ENCODE data around the gene COQ6. TPM values are rescaled to one million over a fixed set of nuclear protein-coding genes. Genes with fewer than 3 reads are reported as not detected.
"Not testable (repeated sequence)": the region's sequence is repeated elsewhere in the genome, so short reads cannot be mapped to it uniquely, and the experiment has no call there.

COQ6 gene
- total and polyA plus RNA-seq, 3 experiments from 2014 or later = 18.5 to 22.1 (median 20.9) TPM

GRCh38 chr14:73988065-73988464, 38.0 kb downstream of the COQ6 start:
- H3K27ac ChIP-seq (ENCODE audit: low read depth, low read length) = no peak overlapping the region
- H3K27me3 ChIP-seq (ENCODE audit: insufficient read depth, low read length, poor library complexity, severe bottlenecking) = no peaks in the 10 kb centered on the region
- no peaks in the 10 kb centered on the region for H3K36me3 ChIP-seq (ENCODE audit: insufficient read depth, low read length)
- CTCF ChIA-PET = interaction anchor here (0.8 kb wide), 1 partner anchor 49 kb away, joined by 4 read pairs; no protein-coding TSS in a partner anchor
- H3K27me3 Mint-ChIP-seq = no peaks in the 10 kb centered on the region
- H3K9me3 ChIP-seq (ENCODE audit: low read length) = no peaks in the 10 kb centered on the region
- no peak for DNase-seq
- no peak overlapping the region for H3K4me3 Mint-ChIP-seq
- POLR2A ChIA-PET = no interaction called here
- H3K4me3 ChIP-seq (ENCODE audit: low read length) = no peak overlapping the region
- H3K4me1 Mint-ChIP-seq = no peaks in the 10 kb centered on the region
- peaks cover 9 to 35% (median 21%) of the 10 kb centered on the region in 3 donors for H3K36me3 Mint-ChIP-seq
- peak overlapping the region in 2 of 8 donors; percentile 6 to 50 for H3K27ac Mint-ChIP-seq
- no peaks in the 10 kb centered on the region for H3K4me1 ChIP-seq (ENCODE audit: insufficient read depth, low read length)
- no peaks in the 10 kb centered on the region for H3K9me3 Mint-ChIP-seq

- H3K9me3 ChIP-seq (ENCODE audit: low read length); H3K27me3 ChIP-seq (ENCODE audit: insufficient read depth, low read length, poor library complexity, severe bottlenecking); H3K4me3 ChIP-seq (ENCODE audit: low read length); H3K4me1 Mint-ChIP-seq; H3K27me3 Mint-ChIP-seq; DNase-seq; H3K4me1 ChIP-seq (ENCODE audit: insufficient read depth, low read length); H3K27ac ChIP-seq (ENCODE audit: low read depth, low read length); H3K9me3 Mint-ChIP-seq; H3K36me3 ChIP-seq (ENCODE audit: insufficient read depth, low read length); H3K4me3 Mint-ChIP-seq; H3K27ac Mint-ChIP-seq; POLR2A ChIA-PET; CTCF ChIA-PET: not testable (repeated sequence)
- H3K36me3 Mint-ChIP-seq = peaks cover 9 to 34% (median 21%) of the 10 kb centered on the region in 3 donors
These were observed 38.6 kb downstream of the COQ6 start for GRCh38 chr14:73988656-73989055.

- Histone ChIP-seq H3K27me3 (ENCODE audit: insufficient read depth, low read length, poor library complexity, severe bottlenecking) (no peaks in the 10 kb centered on the region), H3K4me3 (ENCODE audit: low read length) (no peak overlapping the region), H3K4me1 (ENCODE audit: insufficient read depth, low read length) (no peaks in the 10 kb centered on the region), H3K36me3 (ENCODE audit: insufficient read depth, low read length) (no peaks in the 10 kb centered on the region), H3K27ac (ENCODE audit: low read depth, low read length) (no peak overlapping the region), H3K9me3 (ENCODE audit: low read length) (no peaks in the 10 kb centered on the region)
- Mint-ChIP-seq H3K27me3 (no peaks in the 10 kb centered on the region), H3K9me3 (no peaks in the 10 kb centered on the region), H3K36me3 (peaks cover 3 to 30% (median 20%) of the 10 kb centered on the region in 3 donors), H3K4me1 (peaks cover 0 to 5% (median 0%) of the 10 kb centered on the region in 3 donors), H3K27ac (no peak overlapping the region), H3K4me3 (no peak overlapping the region)
- no peak for DNase-seq
- ChIA-PET POLR2A (interaction anchor here (0.6 kb wide), 1 partner anchor 14 kb away, joined by 5 read pairs; no protein-coding TSS in a partner anchor), CTCF (interaction anchor here (0.8 kb wide), 1 partner anchor 8 kb away, joined by 3 read pairs; no protein-coding TSS in a partner anchor)
These were observed 41.0 kb downstream of the COQ6 start for GRCh38 chr14:73991092-73991491.

DNA sequence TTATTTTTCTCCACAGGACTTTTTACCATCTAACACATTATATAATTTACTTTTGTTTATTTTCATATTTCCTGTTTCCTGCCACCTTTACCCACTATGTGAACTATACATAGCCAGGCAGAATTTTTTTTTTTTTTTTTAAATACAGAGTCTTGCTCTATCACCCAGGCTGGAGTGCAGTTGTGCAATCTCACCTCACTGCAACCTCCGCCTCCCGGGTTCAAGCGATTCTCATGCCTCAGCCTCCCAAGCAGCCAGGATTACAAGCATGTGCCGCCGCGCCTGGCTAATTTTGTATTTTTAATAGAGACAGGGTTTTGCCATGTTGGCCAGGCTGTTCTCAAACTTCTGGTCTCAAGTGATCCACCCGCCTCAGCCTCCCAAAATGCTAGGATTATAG, 44.8 kb downstream of the COQ6 start:
- H3K4me1 Mint-ChIP-seq; POLR2A ChIA-PET; H3K27ac ChIP-seq (ENCODE audit: low read depth, low read length); H3K4me1 ChIP-seq (ENCODE audit: insufficient read depth, low read length); H3K27me3 ChIP-seq (ENCODE audit: insufficient read depth, low read length, poor library complexity, severe bottlenecking); H3K4me3 Mint-ChIP-seq; DNase-seq; H3K4me3 ChIP-seq (ENCODE audit: low read length); H3K9me3 ChIP-seq (ENCODE audit: low read length); H3K27me3 Mint-ChIP-seq; CTCF ChIA-PET; H3K36me3 ChIP-seq (ENCODE audit: insufficient read depth, low read length); H3K9me3 Mint-ChIP-seq: not testable (repeated sequence)
- Mint-ChIP-seq H3K36me3 (peaks cover 0 to 33% (median 15%) of the 10 kb centered on the region in 3 donors), H3K27ac (peak overlapping the region in 2 of 8 donors; percentile 6 to 33)

- CTCF ChIA-PET = interaction anchor here (1.4 kb wide), 1 partner anchor 16 kb away, joined by 3 read pairs; no protein-coding TSS in a partner anchor
These were observed 45.9 kb downstream of the COQ6 start for GRCh38 chr14:73995977-73996378.

DNA sequence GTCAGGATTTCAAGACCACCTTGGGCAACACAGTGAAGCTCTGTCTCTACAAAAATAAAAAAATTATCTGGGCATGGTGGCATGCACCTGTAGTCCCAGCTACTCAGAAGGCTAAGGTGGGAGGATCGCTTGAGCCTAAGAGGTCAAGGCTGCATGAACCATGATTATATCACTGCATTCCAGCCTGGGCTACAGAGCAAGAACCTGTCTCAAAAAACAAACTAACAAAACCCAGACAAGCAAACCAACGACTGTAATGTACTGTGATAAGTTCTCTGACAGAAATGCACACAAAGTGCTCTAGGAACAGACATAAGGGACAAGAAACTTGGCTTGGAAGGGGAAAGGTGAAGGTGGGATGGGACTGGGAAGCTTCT, 46.6 kb downstream of the COQ6 start:
- H3K4me1 ChIP-seq (ENCODE audit: insufficient read depth, low read length) = no peaks in the 10 kb centered on the region
- no peak overlapping the region for H3K27ac ChIP-seq (ENCODE audit: low read depth, low read length)
- peaks cover 0 to 32% (median 15%) of the 10 kb centered on the region in 3 donors for H3K36me3 Mint-ChIP-seq
- H3K27ac Mint-ChIP-seq = peak overlapping the region in 2 of 8 donors; percentile 23 to 63
- H3K27me3 ChIP-seq (ENCODE audit: insufficient read depth, low read length, poor library complexity, severe bottlenecking) = no peaks in the 10 kb centered on the region
- no peak overlapping the region for H3K4me3 Mint-ChIP-seq
- no peaks in the 10 kb centered on the region for H3K36me3 ChIP-seq (ENCODE audit: insufficient read depth, low read length)
- peaks cover 0 to 5% (median 0%) of the 10 kb centered on the region in 3 donors for H3K4me1 Mint-ChIP-seq
- H3K27me3 Mint-ChIP-seq = no peaks in the 10 kb centered on the region
- H3K4me3 ChIP-seq (ENCODE audit: low read length) = no peak overlapping the region
- DNase-seq = no peak
- POLR2A ChIA-PET = no interaction called here
- H3K9me3 ChIP-seq (ENCODE audit: low read length) = no peaks in the 10 kb centered on the region
- no peaks in the 10 kb centered on the region for H3K9me3 Mint-ChIP-seq
- CTCF ChIA-PET = interaction anchor here (1.4 kb wide), 1 partner anchor 15 kb away, joined by 3 read pairs; no protein-coding TSS in a partner anchor

More at GRCh38 chr14:73995977-73996378, 45.9 kb downstream of the COQ6 start:
- H3K4me3 Mint-ChIP-seq = no peak overlapping the region
- H3K27me3 Mint-ChIP-seq = no peaks in the 10 kb centered on the region
- no peak for DNase-seq
- POLR2A ChIA-PET = no interaction called here
- no peaks in the 10 kb centered on the region for H3K4me1 ChIP-seq (ENCODE audit: insufficient read depth, low read length)
- peaks cover 0 to 34% (median 16%) of the 10 kb centered on the region in 3 donors for H3K36me3 Mint-ChIP-seq
- no peak overlapping the region for H3K4me3 ChIP-seq (ENCODE audit: low read length)
- H3K9me3 Mint-ChIP-seq = no peaks in the 10 kb centered on the region
- no peaks in the 10 kb centered on the region for H3K27me3 ChIP-seq (ENCODE audit: insufficient read depth, low read length, poor library complexity, severe bottlenecking)
- peaks cover 0 to 5% (median 0%) of the 10 kb centered on the region in 3 donors for H3K4me1 Mint-ChIP-seq
- H3K36me3 ChIP-seq (ENCODE audit: insufficient read depth, low read length) = no peaks in the 10 kb centered on the region
- no peak overlapping the region for H3K27ac Mint-ChIP-seq
- no peak overlapping the region for H3K27ac ChIP-seq (ENCODE audit: low read depth, low read length)
- H3K9me3 ChIP-seq (ENCODE audit: low read length) = no peaks in the 10 kb centered on the region

- Histone ChIP-seq H3K4me3 (ENCODE audit: low read length) (no peak overlapping the region), H3K9me3 (ENCODE audit: low read length) (no peaks in the 10 kb centered on the region), H3K27me3 (ENCODE audit: insufficient read depth, low read length, poor library complexity, severe bottlenecking) (no peaks in the 10 kb centered on the region), H3K36me3 (ENCODE audit: insufficient read depth, low read length) (no peaks in the 10 kb centered on the region), H3K4me1 (ENCODE audit: insufficient read depth, low read length) (no peaks in the 10 kb centered on the region), H3K27ac (ENCODE audit: low read depth, low read length) (no peak overlapping the region)
- CTCF ChIA-PET = interaction anchor here (1.4 kb wide), 1 partner anchor 15 kb away, joined by 3 read pairs; no protein-coding TSS in a partner anchor
- Mint-ChIP-seq H3K27ac (peak overlapping the region in 2 of 8 donors; percentile 23 to 63), H3K4me1 (peaks cover 0 to 5% (median 0%) of the 10 kb centered on the region in 3 donors), H3K9me3 (no peaks in the 10 kb centered on the region), H3K4me3 (no peak overlapping the region), H3K27me3 (no peaks in the 10 kb centered on the region), H3K36me3 (peaks cover 0 to 32% (median 13%) of the 10 kb centered on the region in 3 donors)
- POLR2A ChIA-PET = no interaction called here
- DNase-seq = no peak
These were observed 47.2 kb downstream of the COQ6 start for GRCh38 chr14:73997108-73997943.

DNA sequence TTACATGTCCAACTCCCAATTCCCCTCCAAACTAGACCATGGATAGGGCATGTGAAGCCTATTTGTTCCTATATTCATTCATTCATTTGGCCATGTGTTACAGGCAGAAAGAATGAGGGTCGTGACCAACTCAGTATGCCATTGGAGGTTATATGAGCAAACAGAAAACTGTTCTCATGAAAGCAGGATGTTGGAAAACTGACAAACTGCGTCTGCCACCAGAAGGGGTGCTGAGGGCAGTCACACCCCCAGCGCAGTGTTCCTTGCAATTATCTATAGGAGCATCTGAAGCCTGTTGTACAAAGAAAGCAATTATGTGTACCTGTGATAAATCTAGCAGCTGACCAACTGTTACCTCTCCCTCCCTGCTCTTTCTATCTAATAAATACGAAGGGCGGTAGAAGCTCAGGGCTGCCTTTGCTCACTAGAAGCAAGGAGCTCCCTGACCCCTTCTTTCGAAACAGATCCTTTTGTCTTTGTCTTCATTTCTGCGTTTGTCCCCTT, 47.9 kb downstream of the COQ6 start:
- no peak overlapping the region for H3K4me3 ChIP-seq (ENCODE audit: low read length)
- no peaks in the 10 kb centered on the region for H3K27me3 Mint-ChIP-seq
- DNase-seq = no peak
- no peak overlapping the region for H3K4me3 Mint-ChIP-seq
- no peaks in the 10 kb centered on the region for H3K4me1 ChIP-seq (ENCODE audit: insufficient read depth, low read length)
- H3K36me3 Mint-ChIP-seq = peaks cover 0 to 37% (median 15%) of the 10 kb centered on the region in 3 donors
- H3K36me3 ChIP-seq (ENCODE audit: insufficient read depth, low read length) = no peaks in the 10 kb centered on the region
- no peaks in the 10 kb centered on the region for H3K9me3 ChIP-seq (ENCODE audit: low read length)
- H3K9me3 Mint-ChIP-seq = no peaks in the 10 kb centered on the region
- ChIA-PET POLR2A (no interaction called here), CTCF (no interaction called here)
- H3K4me1 Mint-ChIP-seq = peaks cover 0 to 5% (median 0%) of the 10 kb centered on the region in 3 donors
- no peak overlapping the region for H3K27ac ChIP-seq (ENCODE audit: low read depth, low read length)
- H3K27ac Mint-ChIP-seq = no peak overlapping the region
- no peaks in the 10 kb centered on the region for H3K27me3 ChIP-seq (ENCODE audit: insufficient read depth, low read length, poor library complexity, severe bottlenecking)
